Measurements from ENCODE around the gene BANK1. TPM values are rescaled to one million over a fixed set of nuclear protein-coding genes. Genes with fewer than 3 reads are reported as not detected.

The BANK1 gene
- total and polyA plus RNA-seq, 10 of the 15 experiments (the other 5 are each of a cell fraction or from before 2014, with no cell fraction given): 0.13 to 2.1 (median 0.42) TPM

DNA sequence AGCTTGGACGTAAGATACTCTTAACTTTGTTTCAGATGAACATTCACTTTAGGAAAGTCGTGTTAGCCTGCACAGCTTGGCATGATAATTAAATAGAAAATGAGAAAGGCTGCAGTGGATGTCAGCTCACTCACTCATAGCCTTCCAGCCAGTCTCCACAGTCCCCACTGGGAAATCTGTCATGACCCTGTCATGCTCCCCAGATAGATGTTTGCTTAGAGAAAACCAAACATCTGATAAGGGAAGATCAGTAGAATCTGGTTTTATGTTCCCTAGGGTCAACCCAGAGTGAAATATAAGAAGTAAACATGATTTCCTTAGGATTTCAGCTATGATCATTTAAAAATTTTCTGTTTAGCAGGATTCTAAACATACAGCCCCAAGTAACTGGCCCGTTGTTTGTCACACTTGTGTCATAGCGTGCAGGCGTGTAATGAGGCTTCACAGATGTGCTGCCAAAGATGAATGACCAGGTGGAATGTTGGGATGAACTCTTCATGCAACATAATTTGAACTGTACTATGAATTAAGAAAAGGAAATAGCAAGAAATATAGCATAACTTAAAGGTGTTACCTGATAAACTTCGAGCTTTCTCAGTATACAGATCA, 180.1 kb downstream of the BANK1 start (continued):
- TF ChIP-seq CHD1 (IDR thresholded peaks at IDR 0.05; ENCODE audit: low read depth, low read length) (no peak), SRF (IDR thresholded peaks at IDR 0.05; ENCODE audit: low read depth in 2 of 2, low read length in 2 of 2) (no peak)

DNA sequence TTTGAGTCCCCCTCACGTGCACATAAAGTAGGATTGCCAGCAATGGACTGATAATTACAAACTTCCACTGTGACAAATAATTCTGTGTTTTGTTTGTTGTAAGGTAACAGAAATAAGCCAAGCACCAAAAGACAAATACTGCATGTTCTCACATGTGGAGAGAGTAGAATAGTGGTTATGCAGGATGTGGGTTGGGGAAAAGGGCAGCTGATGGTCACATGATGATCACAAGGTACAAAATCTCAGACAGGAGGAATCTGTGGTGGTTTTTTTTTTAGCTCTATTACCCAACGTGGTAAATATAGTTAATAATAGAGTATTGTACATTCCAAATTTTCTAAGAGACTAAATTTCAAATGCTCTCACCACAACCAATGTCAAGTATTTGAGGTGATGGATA, 182.3 kb downstream of the BANK1 start:
- Histone ChIP-seq H2AFZ (ENCODE audit: control insufficient read depth, low read depth, low read length) (no peak overlapping the region), H3K27ac (ENCODE audit: control insufficient read depth, insufficient read depth) (no peak overlapping the region), H3K36me3 (ENCODE audit: control insufficient read depth in 2 of 2, insufficient read depth in 2 of 2, low read length in 1 of 2) (no peaks in the 10 kb centered on the region), H3K4me3 (no peak overlapping the region), H3K4me2 (ENCODE audit: control insufficient read depth, insufficient read depth) (no peak overlapping the region), H4K20me1 (ENCODE audit: control insufficient read depth, insufficient read depth) (no peaks in the 10 kb centered on the region), H3K4me1 (ENCODE audit: control insufficient read depth, insufficient read depth, low read length) (no peaks in the 10 kb centered on the region), H3K27me3 (replicated peaks in 1 of 2; ENCODE audit: control insufficient read depth in 2 of 2, insufficient read depth in 2 of 2, low read length in 1 of 2) (no peaks in the 10 kb centered on the region), H3K79me2 (ENCODE audit: control insufficient read depth, insufficient read depth, low read length) (no peaks in the 10 kb centered on the region), H3K9me3 (replicated peaks; ENCODE audit: control insufficient read depth, insufficient read depth, low read length) (no peaks in the 10 kb centered on the region), H3K9ac (ENCODE audit: control insufficient read depth, insufficient read depth, low read length) (no peak overlapping the region)
- FAIRE-seq (no peak), DNase-seq (ENCODE audit: low read depth, low spot score) (no peak), ATAC-seq (no peak)
- intact Hi-C loops (cut with micrococcal nuclease; ENCODE audit: unreplicated experiment): no loop called here
- SMC1A ChIA-PET (ENCODE audit: uncharacterized antibody, unreplicated experiment): interaction anchor here (0.6 kb wide), 1 partner anchor 350 kb away, joined by 3 read pairs; no protein-coding TSS in a partner anchor
- BruUV-seq (replicated peaks): no TSS peak
- POLR2A ChIA-PET: no interaction called here
- RAD21 ChIA-PET (ENCODE audit: unreplicated experiment): no interaction called here
- in situ Hi-C loops (cut with MboI): no loop called here
- peak; percentile 62; the same call in 1 of the 2 replicates for TF ChIP-seq RAD51 (IDR thresholded peaks at IDR 0.05)
- no peak for TF ChIP-seq ZZZ3 (IDR thresholded peaks at IDR 0.05; ENCODE audit: control insufficient read depth, insufficient read length, low read depth)
- TF ChIP-seq ZNF24 (IDR thresholded peaks at IDR 0.05): no peak
- CTCF ChIA-PET: no interaction called here
- 13% methylated on average over 2 of the region's 2 CpGs for WGBS (ENCODE audit: insufficient coverage, insufficient replicate concordance, low lambda C conversion rate, missing lambda C conversion rate)

DNA sequence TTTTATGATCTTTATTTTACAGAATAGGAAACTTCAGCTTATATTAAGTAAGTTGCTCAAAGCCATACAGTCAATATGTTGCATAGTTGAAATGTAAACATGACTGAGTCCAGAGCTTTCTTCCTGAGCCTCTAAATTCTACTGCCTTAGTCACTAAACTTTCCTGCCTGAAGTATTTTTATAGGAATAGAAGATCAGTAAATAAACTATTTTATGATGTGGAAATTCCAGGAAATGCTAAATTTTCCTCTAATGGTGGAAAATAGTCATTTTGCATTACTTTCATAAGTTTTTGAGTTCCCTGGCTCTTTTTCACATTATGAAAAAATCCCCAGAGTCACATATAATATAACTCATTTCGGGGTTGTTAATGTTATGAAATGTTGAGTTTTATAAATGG, 182.8 kb downstream of the BANK1 start:
- Histone ChIP-seq H3K27ac (ENCODE audit: control insufficient read depth, insufficient read depth) (no peak overlapping the region), H3K4me3 (no peak overlapping the region), H3K9ac (ENCODE audit: control insufficient read depth, insufficient read depth, low read length) (no peak overlapping the region), H4K20me1 (ENCODE audit: control insufficient read depth, insufficient read depth) (no peaks in the 10 kb centered on the region), H3K36me3 (ENCODE audit: control insufficient read depth in 2 of 2, insufficient read depth in 2 of 2, low read length in 1 of 2) (no peaks in the 10 kb centered on the region), H3K4me2 (ENCODE audit: control insufficient read depth, insufficient read depth) (no peak overlapping the region), H3K27me3 (replicated peaks in 1 of 2; ENCODE audit: control insufficient read depth in 2 of 2, insufficient read depth in 2 of 2, low read length in 1 of 2) (no peaks in the 10 kb centered on the region), H3K4me1 (ENCODE audit: control insufficient read depth, insufficient read depth, low read length) (no peaks in the 10 kb centered on the region), H3K9me3 (replicated peaks; ENCODE audit: control insufficient read depth, insufficient read depth, low read length) (no peaks in the 10 kb centered on the region), H2AFZ (ENCODE audit: control insufficient read depth, low read depth, low read length) (no peak overlapping the region), H3K79me2 (ENCODE audit: control insufficient read depth, insufficient read depth, low read length) (no peaks in the 10 kb centered on the region)
- FAIRE-seq (no peak), DNase-seq (ENCODE audit: low read depth, low spot score) (no peak), ATAC-seq (no peak)
- CTCF ChIA-PET: no interaction called here
- RAD21 ChIA-PET (ENCODE audit: unreplicated experiment): no interaction called here
- no TSS peak for BruUV-seq (replicated peaks)
- intact Hi-C loops (cut with micrococcal nuclease; ENCODE audit: unreplicated experiment) (no loop called here), in situ Hi-C loops (cut with MboI) (no loop called here)
- POLR2A ChIA-PET: no interaction called here
- SMC1A ChIA-PET (ENCODE audit: uncharacterized antibody, unreplicated experiment): no interaction called here
- 0% methylated on average over 1 of the region's 1 CpG for WGBS (ENCODE audit: insufficient coverage, insufficient replicate concordance, low lambda C conversion rate, missing lambda C conversion rate)
- TF ChIP-seq SRF (IDR thresholded peaks at IDR 0.05; ENCODE audit: low read depth in 2 of 2, low read length in 2 of 2) (no peak), MYB (IDR thresholded peaks at IDR 0.05; ENCODE audit: borderline replicate concordance, low read depth, low read length) (no peak), SIN3A (IDR thresholded peaks at IDR 0.05; ENCODE audit: low read depth, low read length) (no peak), MYC (IDR thresholded peaks at IDR 0.05; ENCODE audit: insufficient read depth, insufficient read length, insufficient replicate concordance, low read length, severe bottlenecking) (no peak), IKZF1 (conservative IDR thresholded peaks at IDR 0.05) (no peak), TCF12 (IDR thresholded peaks at IDR 0.05; ENCODE audit: low read depth, low read length) (no peak), SPI1 (IDR thresholded peaks at IDR 0.05; ENCODE audit: borderline replicate concordance, insufficient read depth, low read depth, low read length) (no peak)
- TF ChIP-seq, protein P1, sequence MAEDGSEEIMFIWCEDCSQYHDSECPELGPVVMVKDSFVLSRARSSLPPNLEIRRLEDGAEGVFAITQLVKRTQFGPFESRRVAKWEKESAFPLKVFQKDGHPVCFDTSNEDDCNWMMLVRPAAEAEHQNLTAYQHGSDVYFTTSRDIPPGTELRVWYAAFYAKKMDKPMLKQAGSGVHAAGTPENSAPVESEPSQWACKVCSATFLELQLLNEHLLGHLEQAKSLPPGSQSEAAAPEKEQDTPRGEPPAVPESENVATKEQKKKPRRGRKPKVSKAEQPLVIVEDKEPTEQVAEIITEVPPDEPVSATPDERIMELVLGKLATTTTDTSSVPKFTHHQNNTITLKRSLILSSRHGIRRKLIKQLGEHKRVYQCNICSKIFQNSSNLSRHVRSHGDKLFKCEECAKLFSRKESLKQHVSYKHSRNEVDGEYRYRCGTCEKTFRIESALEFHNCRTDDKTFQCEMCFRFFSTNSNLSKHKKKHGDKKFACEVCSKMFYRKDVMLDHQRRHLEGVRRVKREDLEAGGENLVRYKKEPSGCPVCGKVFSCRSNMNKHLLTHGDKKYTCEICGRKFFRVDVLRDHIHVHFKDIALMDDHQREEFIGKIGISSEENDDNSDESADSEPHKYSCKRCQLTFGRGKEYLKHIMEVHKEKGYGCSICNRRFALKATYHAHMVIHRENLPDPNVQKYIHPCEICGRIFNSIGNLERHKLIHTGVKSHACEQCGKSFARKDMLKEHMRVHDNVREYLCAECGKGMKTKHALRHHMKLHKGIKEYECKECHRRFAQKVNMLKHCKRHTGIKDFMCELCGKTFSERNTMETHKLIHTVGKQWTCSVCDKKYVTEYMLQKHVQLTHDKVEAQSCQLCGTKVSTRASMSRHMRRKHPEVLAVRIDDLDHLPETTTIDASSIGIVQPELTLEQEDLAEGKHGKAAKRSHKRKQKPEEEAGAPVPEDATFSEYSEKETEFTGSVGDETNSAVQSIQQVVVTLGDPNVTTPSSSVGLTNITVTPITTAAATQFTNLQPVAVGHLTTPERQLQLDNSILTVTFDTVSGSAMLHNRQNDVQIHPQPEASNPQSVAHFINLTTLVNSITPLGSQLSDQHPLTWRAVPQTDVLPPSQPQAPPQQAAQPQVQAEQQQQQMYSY (CRISPR knock-in tag; IDR thresholded peaks at IDR 0.05): no peak

All from GM12878 (cell line).